22Rv1 (cell line): ENCODE data around the gene ZDHHC11.

ENCODE experiments used
- ZFX ChIP-seq: fragments of 450-650 bp; IDR thresholded peaks from 2 replicates; pipeline ENCODE4 v1.6.1; 2017; ENCODE audit warnings: antibody characterized with exemption, borderline replicate concordance
- TF ChIP-seq, protein P1 (sequence below): fragments of 450-650 bp; IDR thresholded peaks from 2 replicates; pipeline ENCODE4 v1.5.1; 2017; ENCODE audit warnings: mild to moderate bottlenecking

DNA sequence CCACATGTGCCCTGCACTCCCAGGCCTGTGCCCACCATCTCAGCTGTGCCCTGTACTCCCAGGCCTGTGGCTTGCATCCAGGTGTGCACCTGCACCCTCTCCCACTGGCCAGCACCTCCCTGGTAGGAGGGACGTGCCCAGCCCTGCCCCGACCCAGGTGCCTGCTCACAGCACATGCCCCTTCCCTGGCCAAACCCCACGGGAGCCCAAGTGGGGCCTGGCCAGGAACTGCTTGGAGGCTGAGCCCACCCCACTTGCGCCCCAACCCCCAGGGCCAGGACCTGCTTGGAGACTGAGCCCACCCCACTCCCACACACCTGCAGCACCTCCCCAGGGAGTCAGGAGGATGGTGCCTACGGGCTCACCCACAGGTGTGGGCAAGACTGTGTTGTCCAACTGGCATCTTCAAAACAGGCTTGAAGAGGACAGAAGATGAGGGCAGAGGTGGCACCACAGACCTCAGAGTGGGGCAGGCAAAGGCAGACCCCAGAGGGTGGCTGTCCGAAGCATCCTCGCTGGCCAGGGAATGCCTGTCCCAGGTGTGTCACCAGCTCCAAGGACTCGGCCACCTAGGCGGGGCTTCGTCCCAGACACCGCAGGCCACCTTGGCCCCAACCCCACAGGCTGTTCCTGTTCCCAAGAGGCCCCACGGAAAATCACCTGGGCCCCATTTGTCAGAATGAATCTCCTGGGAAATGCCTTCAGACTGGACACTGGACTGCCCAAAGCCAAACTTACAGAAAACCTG is 77.1 kb downstream of the ZDHHC11 start:
- TF ChIP-seq, protein P1, sequence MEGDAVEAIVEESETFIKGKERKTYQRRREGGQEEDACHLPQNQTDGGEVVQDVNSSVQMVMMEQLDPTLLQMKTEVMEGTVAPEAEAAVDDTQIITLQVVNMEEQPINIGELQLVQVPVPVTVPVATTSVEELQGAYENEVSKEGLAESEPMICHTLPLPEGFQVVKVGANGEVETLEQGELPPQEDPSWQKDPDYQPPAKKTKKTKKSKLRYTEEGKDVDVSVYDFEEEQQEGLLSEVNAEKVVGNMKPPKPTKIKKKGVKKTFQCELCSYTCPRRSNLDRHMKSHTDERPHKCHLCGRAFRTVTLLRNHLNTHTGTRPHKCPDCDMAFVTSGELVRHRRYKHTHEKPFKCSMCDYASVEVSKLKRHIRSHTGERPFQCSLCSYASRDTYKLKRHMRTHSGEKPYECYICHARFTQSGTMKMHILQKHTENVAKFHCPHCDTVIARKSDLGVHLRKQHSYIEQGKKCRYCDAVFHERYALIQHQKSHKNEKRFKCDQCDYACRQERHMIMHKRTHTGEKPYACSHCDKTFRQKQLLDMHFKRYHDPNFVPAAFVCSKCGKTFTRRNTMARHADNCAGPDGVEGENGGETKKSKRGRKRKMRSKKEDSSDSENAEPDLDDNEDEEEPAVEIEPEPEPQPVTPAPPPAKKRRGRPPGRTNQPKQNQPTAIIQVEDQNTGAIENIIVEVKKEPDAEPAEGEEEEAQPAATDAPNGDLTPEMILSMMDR = no peak
- TF ChIP-seq ZFX = no peak
